ENCODE results near the gene NUP210L.

Gene NUP210L

DNA sequence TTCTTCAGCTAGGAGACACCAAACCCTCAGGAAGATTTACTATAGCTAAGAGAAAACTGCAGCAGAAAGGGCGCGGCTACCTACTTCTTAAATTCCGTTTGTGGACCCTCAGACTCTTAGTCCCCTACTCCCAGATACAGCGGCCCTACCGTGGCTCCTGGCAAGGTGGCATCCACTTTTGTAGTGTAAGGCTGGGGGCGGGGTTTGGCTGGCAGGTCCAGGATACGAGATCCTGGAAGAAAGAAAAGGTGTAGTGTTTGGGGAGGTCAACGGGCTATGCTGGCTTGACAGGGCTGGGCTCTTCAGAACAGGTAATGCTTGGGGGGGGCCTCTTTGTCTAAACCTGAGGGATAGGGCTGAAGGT lies 186.9 kb downstream of the NUP210L start:
- DNase-seq = peak; percentile 74
- H3K4me3 ChIP-seq (ENCODE audit: low read depth, low read length) = peak overlapping the region; percentile 73
- H3K36me3 ChIP-seq = peaks cover 38% of the 10 kb centered on the region
- TF ChIP-seq, protein P1, sequence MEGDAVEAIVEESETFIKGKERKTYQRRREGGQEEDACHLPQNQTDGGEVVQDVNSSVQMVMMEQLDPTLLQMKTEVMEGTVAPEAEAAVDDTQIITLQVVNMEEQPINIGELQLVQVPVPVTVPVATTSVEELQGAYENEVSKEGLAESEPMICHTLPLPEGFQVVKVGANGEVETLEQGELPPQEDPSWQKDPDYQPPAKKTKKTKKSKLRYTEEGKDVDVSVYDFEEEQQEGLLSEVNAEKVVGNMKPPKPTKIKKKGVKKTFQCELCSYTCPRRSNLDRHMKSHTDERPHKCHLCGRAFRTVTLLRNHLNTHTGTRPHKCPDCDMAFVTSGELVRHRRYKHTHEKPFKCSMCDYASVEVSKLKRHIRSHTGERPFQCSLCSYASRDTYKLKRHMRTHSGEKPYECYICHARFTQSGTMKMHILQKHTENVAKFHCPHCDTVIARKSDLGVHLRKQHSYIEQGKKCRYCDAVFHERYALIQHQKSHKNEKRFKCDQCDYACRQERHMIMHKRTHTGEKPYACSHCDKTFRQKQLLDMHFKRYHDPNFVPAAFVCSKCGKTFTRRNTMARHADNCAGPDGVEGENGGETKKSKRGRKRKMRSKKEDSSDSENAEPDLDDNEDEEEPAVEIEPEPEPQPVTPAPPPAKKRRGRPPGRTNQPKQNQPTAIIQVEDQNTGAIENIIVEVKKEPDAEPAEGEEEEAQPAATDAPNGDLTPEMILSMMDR (IDR thresholded peaks at IDR 0.05; ENCODE audit: low read depth, low read length) = no peak
- peak overlapping the region; percentile 98 for H3K27ac ChIP-seq
- H3K27me3 ChIP-seq (ENCODE audit: insufficient read depth, low read depth, severe bottlenecking) = no peaks in the 10 kb centered on the region
- H3K9me3 ChIP-seq (ENCODE audit: severe bottlenecking) = no peaks in the 10 kb centered on the region

DNA sequence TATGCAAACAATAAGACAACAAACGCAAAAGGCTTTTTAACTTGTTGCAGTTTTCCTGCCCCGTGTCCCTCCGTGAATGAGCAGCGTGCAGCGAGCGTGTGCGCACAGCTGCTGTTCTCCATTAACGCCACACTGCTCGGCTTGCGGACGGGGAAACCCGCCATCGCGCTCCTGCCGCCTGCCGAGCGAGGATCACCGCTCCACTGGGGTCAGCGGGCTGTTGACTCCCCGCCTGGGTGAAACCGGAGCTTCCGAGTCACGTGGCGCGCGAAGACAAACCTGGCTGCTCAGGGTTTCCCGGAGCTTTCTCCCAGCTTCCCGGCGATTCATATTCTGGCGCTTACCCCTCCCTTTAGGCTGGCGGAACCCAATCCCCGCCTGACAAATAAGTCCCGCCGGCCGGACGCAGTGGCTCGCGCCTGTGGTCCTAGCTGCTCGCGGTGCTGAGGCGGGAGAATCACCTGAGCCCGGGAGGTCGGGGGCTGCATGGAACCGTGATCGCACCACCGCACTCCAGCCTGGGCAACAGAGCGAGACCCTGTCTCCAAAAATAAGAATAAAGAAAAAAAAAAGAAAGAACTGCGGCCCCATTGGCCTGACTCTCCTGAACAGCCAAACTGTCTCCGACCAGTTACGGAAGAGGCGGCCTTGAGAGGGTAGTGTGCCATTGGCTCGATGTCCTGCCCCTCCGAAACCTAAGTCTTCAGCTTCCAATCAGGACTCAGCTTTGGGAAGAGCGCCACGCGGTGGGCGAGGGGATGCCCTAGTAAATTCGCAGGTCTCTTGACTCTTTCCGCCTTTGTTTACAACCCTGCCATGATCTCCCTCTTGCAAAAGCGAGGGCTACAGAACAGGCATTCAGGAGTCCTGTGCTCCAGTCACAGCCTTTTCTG lies 187.5 kb downstream of the NUP210L start, which contains the start of gene CREB3L4:
TSS of gene CREB3L4 (plus strand) at position 796 of the 893 bp plus-strand sequence. CDS start 624 bp downstream, outside the sequence.
- Histone ChIP-seq H3K4me3 (ENCODE audit: low read depth, low read length) (peak within 1 kb of the TSS; percentile 73), H3K27ac (peak within 1 kb of the TSS; percentile 98), H3K36me3 (peaks cover 32% of the 10 kb centered on the region), H3K9me3 (ENCODE audit: severe bottlenecking) (no peaks in the 10 kb centered on the region), H3K27me3 (ENCODE audit: insufficient read depth, low read depth, severe bottlenecking) (no peaks in the 10 kb centered on the region)
- TF ChIP-seq, protein P1 (IDR thresholded peaks at IDR 0.05; ENCODE audit: low read depth, low read length) = peak; percentile 86
- peak; percentile 100 for DNase-seq

DNA sequence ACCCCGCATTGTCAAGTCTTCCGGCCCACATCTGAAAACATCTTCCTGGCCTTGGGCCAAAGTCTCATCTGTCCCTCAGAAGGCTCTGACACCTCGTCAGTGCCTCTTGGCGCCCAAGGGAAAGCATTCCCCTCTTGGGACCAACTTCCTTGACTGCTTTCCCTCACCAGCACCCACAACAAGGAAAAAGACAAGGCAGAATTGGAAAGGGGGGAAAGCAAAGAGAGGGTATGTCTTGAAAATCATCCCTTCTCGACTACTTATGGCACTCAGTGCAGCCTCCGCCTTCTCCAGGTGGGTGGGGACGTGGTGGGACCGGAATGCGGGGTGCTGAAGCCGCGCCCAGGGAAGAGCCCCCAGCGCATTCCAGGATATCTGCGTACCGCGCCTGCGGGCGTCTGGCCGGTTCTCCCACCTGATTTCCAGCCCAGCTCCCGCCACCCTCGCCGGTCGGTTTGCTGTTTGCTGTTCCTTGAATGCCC lies 191.0 kb downstream of the NUP210L start:
- peak overlapping the region; percentile 89 for H3K27ac ChIP-seq
- H3K27me3 ChIP-seq (ENCODE audit: insufficient read depth, low read depth, severe bottlenecking) = no peaks in the 10 kb centered on the region
- TF ChIP-seq, protein P1 (IDR thresholded peaks at IDR 0.05; ENCODE audit: low read depth, low read length) = no peak
- no peaks in the 10 kb centered on the region for H3K9me3 ChIP-seq (ENCODE audit: severe bottlenecking)
- peak overlapping the region; percentile 58 for H3K4me3 ChIP-seq (ENCODE audit: low read depth, low read length)
- H3K36me3 ChIP-seq = peaks cover 46% of the 10 kb centered on the region
- DNase-seq = peak; percentile 86

DNA sequence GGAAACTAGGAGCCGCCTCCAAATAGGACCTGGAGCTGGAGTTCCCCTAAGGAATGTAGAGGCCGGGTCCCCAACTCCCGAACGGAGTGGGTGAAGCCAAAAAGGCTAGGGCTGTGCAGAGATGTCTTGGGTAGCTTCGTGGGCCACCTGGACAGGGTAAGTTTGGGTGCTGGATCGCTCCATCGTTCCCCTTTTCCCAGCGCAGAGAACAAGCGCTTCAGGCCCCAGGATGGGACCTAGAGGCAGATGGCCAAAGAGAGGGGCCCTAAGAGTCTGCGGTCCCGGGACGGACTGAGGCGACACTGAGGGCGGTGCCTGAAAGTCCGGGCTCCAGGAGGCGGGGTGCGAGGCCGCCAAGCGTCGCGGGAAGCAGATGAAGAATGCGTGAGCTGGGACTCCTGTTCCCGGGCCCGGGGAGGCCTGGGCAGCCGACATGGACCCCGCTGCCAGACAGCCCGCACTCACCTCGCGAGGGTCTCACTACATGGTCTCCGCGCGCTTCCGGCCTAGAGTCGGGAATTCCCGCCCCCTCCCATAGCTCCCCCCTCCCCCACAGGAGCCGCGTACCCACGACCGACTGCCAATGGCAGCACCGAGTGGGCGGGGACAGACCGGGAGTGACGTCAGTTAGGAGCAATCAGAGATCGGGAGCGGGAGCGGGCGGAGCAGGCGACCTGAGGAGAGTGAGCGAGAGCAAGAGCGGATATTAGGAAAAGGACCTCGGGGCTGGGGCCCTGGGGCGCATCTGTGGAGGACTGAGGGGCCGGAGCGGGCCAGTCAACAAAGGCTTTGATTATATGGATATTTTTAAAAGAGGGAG lies 191.6 kb downstream of the NUP210L start, which contains the start of gene SLC39A1:
TSS of gene SLC39A1 (minus strand) at position 508 of the 820 bp plus-strand sequence. CDS start 822 bp downstream, outside the sequence.
- H3K9me3 ChIP-seq (ENCODE audit: severe bottlenecking) = no peaks in the 10 kb centered on the region
- H3K27ac ChIP-seq = peak within 1 kb of the TSS; percentile 89
- H3K4me3 ChIP-seq (ENCODE audit: low read depth, low read length) = peak within 1 kb of the TSS; percentile 58
- peak; percentile 100 for DNase-seq
- H3K27me3 ChIP-seq (ENCODE audit: insufficient read depth, low read depth, severe bottlenecking) = no peaks in the 10 kb centered on the region
- H3K36me3 ChIP-seq = peaks cover 48% of the 10 kb centered on the region
- TF ChIP-seq, protein P1 (IDR thresholded peaks at IDR 0.05; ENCODE audit: low read depth, low read length) = no peak

DNA sequence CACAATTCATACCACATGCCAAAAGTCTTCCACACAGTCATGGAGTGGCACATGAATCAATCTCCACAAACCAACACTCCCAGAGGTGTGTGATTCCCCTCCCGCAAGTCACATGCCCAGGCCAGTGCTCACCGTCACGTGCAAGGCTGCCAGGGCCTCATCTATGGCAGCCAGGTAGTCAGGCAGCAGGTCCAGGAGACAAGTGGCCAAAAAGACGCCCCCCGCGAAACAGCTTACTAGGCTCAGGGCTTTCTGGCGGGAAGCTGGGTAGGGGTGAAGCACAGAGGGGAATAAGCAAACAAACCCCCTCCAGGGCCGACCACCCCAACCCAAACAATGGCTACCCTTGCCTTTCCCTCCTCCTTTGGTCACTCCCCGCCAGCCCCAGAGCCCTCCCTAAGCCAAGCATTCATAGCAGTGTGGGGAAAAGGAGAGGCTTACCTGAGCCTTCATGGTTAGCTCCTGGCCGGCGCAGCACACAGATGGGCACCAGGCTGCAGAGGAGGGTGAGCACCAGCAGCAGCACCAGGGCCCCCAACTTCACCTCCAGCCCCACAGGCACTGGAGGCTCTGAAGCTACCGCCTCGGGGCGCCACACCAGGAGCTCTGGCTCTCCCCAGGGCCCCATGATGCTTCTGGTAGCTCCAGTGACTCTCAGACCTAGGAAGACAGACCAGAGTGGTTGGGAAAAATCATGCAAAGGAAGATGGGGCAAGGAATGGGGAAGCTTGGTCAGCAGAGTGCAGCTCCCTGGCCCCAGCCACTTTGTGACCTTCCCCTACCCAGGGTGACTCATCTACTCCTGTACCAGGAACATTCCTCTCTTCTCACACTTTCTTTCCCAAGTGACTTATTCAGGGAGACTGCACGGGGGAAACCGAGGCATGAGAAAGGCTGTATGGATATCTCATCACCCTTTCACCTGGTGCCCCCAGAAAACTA lies 192.5 kb downstream of the NUP210L start:
- TF ChIP-seq, protein P1 (IDR thresholded peaks at IDR 0.05; ENCODE audit: low read depth, low read length) = 0 out of 2 replicates have a peak, but pooled peaks have one; percentile 11
- Histone ChIP-seq H3K27ac (peak overlapping the region; percentile 89), H3K4me3 (ENCODE audit: low read depth, low read length) (peak overlapping the region; percentile 58), H3K36me3 (peaks cover 51% of the 10 kb centered on the region), H3K9me3 (ENCODE audit: severe bottlenecking) (no peaks in the 10 kb centered on the region), H3K27me3 (ENCODE audit: insufficient read depth, low read depth, severe bottlenecking) (no peaks in the 10 kb centered on the region)
- no peak for DNase-seq

All from WERI-Rb-1 (cell line).